DND-41 (cell line): ENCODE results near the gene DVL1.
A peak's percentile ranks its signal among the peaks of the same experiment; 100 is the strongest.

Experiments used
- ATAC-seq: fragments of 200-7000 bp; cut with Tn5 transposase; 3 replicates; pipeline ENCODE4 v1.9.1; 2021; ENCODE audit warnings: low read depth; ENCODE audit not compliant: insufficient read depth
- DNase-seq: peaks from one replicate; pipeline ENCODE4 v3.0.0-alpha.2; 2020
- H2AFZ ChIP-seq: 2 replicates; pipeline ENCODE4 v1.6.0; 2012; ENCODE audit warnings: low read depth, low read length
- H3K27ac ChIP-seq: 2 replicates; pipeline ENCODE4 v1.5.1; 2012; ENCODE audit warnings: low read length, inconsistent platforms
- H3K27me3 ChIP-seq: fragments of 200-600 bp; sonication (generic); 2 replicates; pipeline ENCODE4 v1.6.0; 2012; ENCODE audit warnings: low read length, mild to moderate bottlenecking, inconsistent platforms; ENCODE audit not compliant: insufficient read depth, poor library complexity
- H3K36me3 ChIP-seq: 2 replicates; pipeline ENCODE4 v1.5.1; 2012; ENCODE audit warnings: low read length, inconsistent platforms; ENCODE audit not compliant: insufficient read depth
- H3K4me1 ChIP-seq: 2 replicates; pipeline ENCODE4 v1.5.1; 2012; ENCODE audit warnings: mild to moderate bottlenecking, low read length; ENCODE audit not compliant: insufficient read depth
- H3K4me2 ChIP-seq: 2 replicates; pipeline ENCODE4 v1.6.0; 2012; ENCODE audit warnings: mild to moderate bottlenecking, moderate library complexity, low read length, inconsistent platforms; ENCODE audit not compliant: insufficient read depth
- H3K4me3 ChIP-seq, 2 experiments: fragments of 200-600 bp in 1 of 2; shearing (Covaris generic) in 1 of 2; 2 replicates each; pipeline ENCODE4 v1.5.1; 2012 to 2016; ENCODE audit warnings: inconsistent platforms in 2 of 2, low read length in 2 of 2, mild to moderate bottlenecking in 2 of 2, low read depth in 1 of 2, moderate library complexity in 1 of 2
- H3K79me2 ChIP-seq: 2 replicates; pipeline ENCODE4 v1.6.0; 2012; ENCODE audit warnings: low read length, inconsistent platforms; ENCODE audit not compliant: insufficient read depth
- H3K9ac ChIP-seq: 2 replicates; pipeline ENCODE4 v1.6.0; 2012; ENCODE audit warnings: low read depth, mild to moderate bottlenecking, inconsistent platforms, low read length, moderate library complexity
- H3K9me3 ChIP-seq: 2 replicates; pipeline ENCODE4 v1.5.1; 2012; ENCODE audit warnings: low read length, moderate library complexity, mild to moderate bottlenecking, inconsistent platforms; ENCODE audit not compliant: insufficient read depth, severe bottlenecking
- H4K20me1 ChIP-seq: 2 replicates; pipeline ENCODE4 v1.6.0; 2012; ENCODE audit warnings: low read length; ENCODE audit not compliant: insufficient read depth
- CTCF ChIP-seq: IDR thresholded peaks from 2 replicates; pipeline ENCODE4 v1.5.1; 2012; ENCODE audit warnings: borderline replicate concordance, low read length, moderate library complexity, mild to moderate bottlenecking; ENCODE audit not compliant: poor library complexity, severe bottlenecking; ENCODE audit errors: extremely low read depth
- EZH2 ChIP-seq: IDR thresholded peaks from 3 replicates; pipeline ENCODE4 v1.6.1; 2012; ENCODE audit warnings: borderline replicate concordance, low read depth, mild to moderate bottlenecking, moderate library complexity, low read length, inconsistent platforms; ENCODE audit not compliant: severe bottlenecking

DVL1 gene

GRCh38 chr1:1373051-1373814 lies 24.0 kb upstream of the DVL1 start:
- DNase-seq (no peak), ATAC-seq (no peak)
- TF ChIP-seq CTCF (no peak), EZH2 (no peak)
- Histone ChIP-seq H3K9me3 (no peaks in the 10 kb centered on the region), H3K4me1 (peaks cover 44% of the 10 kb centered on the region), H3K4me3 (peak overlapping the region in 1 of 2 experiments; percentile 94; a peak in 3 of 4 replicates), H3K27me3 (no peaks in the 10 kb centered on the region), H4K20me1 (peaks cover 29% of the 10 kb centered on the region), H3K79me2 (peaks cover 30% of the 10 kb centered on the region), H3K27ac (no peak overlapping the region), H3K36me3 (peaks cover 28% of the 10 kb centered on the region), H3K9ac (peak overlapping the region; percentile 100), H3K4me2 (peak overlapping the region; percentile 97), H2AFZ (no peak overlapping the region)

GRCh38 chr1:1371746-1372711 lies 22.8 kb upstream of the DVL1 start:
- peaks cover 29% of the 10 kb centered on the region for H4K20me1 ChIP-seq
- H3K4me1 ChIP-seq, result peaks cover 44% of the 10 kb centered on the region
- peaks cover 3% of the 10 kb centered on the region for H3K9me3 ChIP-seq
- peak; percentile 94 for TF ChIP-seq CTCF
- TF ChIP-seq EZH2, result no peak
- peaks cover 30% of the 10 kb centered on the region for H3K79me2 ChIP-seq
- no peak overlapping the region for H3K4me3 ChIP-seq
- H2AFZ ChIP-seq, result no peak overlapping the region
- no peaks in the 10 kb centered on the region for H3K27me3 ChIP-seq
- DNase-seq, result peak; percentile 77
- H3K4me2 ChIP-seq, result peak overlapping the region; percentile 50
- H3K9ac ChIP-seq, result no peak overlapping the region
- H3K36me3 ChIP-seq, result peaks cover 28% of the 10 kb centered on the region
- peak; percentile 36 for ATAC-seq
- H3K27ac ChIP-seq, result peak overlapping the region; percentile 56

GRCh38 chr1:1371364-1371745 lies 22.1 kb upstream of the DVL1 start:
- Histone ChIP-seq H3K79me2 (peaks cover 29% of the 10 kb centered on the region), H2AFZ (no peak overlapping the region), H3K4me1 (peaks cover 39% of the 10 kb centered on the region), H3K4me2 (peak overlapping the region; percentile 50; the same call in 1 of the 2 replicates), H3K4me3 (no peak overlapping the region), H3K9me3 (peaks cover 10% of the 10 kb centered on the region), H4K20me1 (peaks cover 29% of the 10 kb centered on the region), H3K27ac (no peak overlapping the region), H3K36me3 (peaks cover 28% of the 10 kb centered on the region), H3K27me3 (no peaks in the 10 kb centered on the region), H3K9ac (no peak overlapping the region)
- DNase-seq, result peak; percentile 76
- TF ChIP-seq CTCF (no peak), EZH2 (no peak)
- peak; percentile 15 for ATAC-seq
